CD1c-positive myeloid dendritic cell (primary cell): ENCODE data around the gene C3orf20.
"Not testable (repeated sequence)": the region's sequence is repeated elsewhere in the genome, so short reads cannot be mapped to it uniquely, and the experiment has no call there.

Source experiments
- DNase-seq: peaks from one replicate; pipeline ENCODE4 v3.0.0-alpha.2; 2016; ENCODE audit errors: extremely low spot score

C3orf20 gene

DNA sequence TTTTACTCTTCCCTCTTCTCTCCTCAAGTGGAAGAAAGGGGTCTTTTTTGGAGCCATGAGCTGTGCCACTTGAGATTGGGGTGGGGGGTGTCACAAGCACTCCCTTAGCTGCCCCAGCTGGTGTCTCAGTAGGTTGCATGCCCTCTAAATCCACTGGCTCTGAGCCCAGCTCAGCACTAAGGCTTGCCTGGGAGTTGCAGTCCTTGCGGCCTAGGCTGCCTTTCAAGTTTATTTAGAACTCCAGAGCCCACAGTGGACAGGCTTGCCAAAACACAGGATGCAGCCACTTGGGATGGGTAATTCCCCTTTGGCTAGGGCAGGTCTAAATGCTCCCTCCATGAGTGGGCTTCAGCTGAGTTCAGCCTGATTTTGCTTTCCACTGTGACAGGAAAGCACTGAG lies 24.7 kb downstream of the C3orf20 start:
- no peak for DNase-seq

DNA sequence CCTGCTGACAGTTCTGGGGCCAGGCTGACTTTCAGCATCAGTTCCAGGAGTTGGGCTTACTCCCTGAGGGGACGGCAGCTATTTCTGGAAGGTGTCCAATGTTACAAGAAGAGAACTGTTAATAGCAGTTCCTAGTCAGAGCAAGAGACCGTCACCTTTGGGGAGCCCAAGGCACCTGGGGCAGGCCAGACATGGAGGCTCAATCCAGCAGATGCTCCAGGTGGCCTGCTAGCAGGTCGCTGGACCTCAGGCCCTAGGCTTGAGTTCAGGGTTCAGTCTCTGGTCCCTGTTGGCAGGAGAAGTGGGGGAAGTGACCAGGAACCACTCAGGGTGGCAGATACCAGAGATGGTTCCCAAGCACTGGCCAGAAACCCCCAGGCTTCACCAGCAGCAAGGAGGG lies 25.9 kb downstream of the C3orf20 start:
- no peak for DNase-seq

DNA sequence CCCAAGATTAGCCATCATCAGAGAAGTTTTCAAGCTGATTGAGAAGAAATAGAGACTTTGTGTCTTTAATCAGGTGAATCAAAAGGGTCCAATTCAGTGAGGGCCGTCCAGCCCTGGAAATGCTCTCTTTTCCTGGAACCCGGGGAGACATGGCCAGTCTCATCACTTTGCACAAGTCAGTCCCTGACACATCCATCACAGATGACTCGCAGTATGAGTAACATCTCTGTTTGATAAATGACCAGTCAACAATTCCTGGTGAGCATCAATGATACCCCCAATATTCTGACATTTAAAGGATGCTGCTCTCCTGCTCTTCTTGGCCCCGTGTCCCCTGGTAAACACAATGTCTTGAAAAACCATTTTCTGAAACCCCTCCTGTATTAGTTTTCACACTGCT lies 26.7 kb downstream of the C3orf20 start:
- no peak for DNase-seq

DNA sequence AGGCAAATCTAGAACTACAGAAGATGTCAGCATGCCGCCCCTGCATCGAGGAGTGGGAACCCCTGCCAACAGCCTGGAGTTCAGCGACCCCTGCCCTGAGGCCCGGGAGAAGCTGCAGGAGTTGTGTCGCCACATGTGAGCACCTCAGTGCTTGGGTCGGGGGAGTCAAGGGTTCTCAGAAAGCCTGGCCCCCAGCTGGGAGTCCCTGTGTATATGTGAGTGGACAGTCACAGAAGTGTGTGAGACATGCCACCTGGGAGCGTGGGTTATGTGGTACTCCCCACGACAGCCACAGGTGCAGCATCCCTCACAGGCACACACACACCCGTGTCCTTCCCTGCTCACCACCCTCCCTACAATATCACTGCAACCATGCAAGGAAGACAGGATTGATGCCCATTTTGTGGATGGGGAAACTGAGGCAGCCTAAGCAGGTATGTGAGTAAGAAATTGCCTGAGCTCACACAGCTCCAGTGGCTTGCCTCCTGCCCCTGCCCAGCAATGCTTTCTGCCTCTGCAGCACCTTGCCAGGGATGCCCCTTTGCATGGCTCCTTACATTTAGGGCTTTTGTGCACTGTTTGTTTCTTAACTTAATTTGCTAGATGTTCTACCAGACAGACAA lies 28.3 kb downstream of the C3orf20 start:
- DNase-seq: no peak

DNA sequence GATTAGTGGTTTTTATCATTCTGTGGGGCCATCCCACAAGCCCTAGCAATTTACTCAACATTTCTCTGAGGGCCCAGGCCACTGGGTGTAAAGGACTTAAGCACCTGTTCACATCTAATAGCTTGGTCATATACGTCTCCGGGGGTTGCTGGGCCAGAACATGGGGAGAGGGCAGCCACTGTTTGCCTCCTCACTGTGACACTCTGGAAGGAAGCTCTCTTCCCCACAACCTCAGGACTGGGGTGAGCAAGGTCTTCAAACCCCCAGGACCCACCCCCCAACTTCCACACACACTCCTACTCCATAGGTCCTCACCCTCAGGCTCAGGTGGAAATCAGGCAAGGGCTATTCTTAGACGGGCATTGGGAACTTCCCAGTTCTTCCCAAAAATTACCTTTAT lies 28.9 kb downstream of the C3orf20 start:
- no peak for DNase-seq

DNA sequence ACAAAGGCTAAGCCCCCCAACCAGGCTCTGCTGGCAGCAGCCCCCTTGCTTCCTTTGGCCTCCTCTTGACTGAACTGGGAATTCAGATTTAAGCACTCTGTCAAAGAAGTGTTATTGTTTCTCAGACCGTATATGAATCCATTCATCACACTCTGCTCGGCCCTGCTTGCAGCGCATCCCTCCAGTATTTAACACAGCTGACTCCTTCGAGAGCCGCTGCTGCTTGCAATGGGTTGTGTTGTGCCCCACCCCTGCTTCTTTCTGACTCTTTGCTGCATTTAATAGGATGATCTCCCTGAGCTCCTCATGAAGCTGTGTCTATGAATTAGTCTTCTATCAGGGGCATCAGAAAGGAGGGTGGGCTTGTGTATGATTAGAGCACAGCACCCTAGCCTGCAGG lies 31.2 kb downstream of the C3orf20 start:
- DNase-seq: no peak

DNA sequence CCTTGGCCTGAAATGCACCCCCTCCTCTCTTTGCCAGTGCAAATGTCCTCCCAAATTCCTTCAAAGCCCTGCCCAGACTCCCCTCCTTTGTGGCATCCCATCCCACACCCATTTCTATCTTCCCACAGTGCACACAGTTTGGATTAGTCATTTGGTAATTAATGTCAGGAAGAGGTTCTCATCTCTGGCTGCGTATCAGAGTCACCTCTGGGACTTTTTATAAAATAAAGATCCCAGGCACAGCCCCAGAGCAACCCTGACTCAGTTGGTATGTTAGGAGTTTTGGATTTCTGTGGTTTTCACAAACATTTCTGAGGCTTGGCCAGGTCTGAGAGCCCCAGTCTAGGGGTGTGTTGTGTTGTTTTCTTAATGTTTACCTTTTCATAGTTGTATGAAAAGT lies 41.6 kb downstream of the C3orf20 start:
- no peak for DNase-seq

DNA sequence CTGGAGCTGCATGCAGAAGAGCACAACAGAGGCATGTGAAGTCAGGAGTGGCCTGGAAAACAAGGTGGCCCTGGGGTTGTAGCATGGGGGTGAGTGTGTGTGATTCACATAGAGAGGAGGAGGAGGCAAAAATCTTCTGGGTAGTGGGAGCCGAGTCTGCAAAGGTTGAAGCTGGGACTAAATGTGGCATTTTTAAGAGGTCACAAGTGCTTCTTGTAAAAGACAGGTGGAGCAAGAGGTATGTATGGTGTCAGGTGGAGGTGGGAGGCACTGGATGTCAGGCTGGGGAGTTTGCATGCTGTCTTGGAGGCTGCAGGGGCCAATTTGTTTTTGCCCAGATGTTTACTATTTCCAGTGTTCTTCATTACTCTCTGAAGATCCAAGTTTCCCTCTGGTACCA lies 42.4 kb downstream of the C3orf20 start:
- DNase-seq: no peak

DNA sequence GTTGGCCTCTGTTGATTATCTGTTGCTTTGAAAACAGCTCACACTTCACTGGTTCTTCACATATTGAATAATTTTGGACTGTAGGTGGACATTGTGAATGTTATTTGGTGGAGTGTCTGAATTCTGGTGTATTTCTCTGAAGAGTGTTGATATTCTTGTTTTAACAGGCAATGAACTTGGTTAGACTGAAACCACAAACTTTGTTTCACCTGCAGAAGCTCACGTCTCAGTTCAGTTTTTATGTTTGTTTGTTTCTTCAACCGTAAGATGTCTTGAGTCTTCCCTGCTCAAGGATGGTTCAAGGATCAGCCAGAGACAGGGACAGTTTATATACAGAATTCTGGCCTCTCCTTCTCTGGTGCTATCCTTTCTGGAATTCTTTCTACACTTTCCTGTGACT lies 43.6 kb downstream of the C3orf20 start:
- no peak for DNase-seq

DNA sequence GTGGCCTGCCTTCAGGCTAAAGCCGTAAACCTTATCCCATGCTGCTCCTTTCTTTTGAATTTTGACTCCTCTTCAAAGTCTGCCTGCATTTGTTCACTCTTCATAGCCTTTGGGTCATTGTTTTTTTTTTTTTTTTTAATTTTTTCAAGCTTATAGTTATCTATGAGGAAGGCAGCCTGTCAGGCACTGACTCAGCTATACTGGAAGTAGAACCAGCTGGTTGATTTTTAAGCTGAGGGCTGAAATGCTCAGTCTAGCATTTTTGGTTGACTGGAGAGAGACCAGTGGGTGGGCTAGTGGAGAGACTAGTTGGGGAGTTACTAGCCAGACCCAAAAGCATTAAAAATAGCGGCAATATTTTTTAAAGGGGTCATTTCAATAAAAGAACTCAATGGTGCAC lies 44.1 kb downstream of the C3orf20 start:
- DNase-seq: no peak

DNA sequence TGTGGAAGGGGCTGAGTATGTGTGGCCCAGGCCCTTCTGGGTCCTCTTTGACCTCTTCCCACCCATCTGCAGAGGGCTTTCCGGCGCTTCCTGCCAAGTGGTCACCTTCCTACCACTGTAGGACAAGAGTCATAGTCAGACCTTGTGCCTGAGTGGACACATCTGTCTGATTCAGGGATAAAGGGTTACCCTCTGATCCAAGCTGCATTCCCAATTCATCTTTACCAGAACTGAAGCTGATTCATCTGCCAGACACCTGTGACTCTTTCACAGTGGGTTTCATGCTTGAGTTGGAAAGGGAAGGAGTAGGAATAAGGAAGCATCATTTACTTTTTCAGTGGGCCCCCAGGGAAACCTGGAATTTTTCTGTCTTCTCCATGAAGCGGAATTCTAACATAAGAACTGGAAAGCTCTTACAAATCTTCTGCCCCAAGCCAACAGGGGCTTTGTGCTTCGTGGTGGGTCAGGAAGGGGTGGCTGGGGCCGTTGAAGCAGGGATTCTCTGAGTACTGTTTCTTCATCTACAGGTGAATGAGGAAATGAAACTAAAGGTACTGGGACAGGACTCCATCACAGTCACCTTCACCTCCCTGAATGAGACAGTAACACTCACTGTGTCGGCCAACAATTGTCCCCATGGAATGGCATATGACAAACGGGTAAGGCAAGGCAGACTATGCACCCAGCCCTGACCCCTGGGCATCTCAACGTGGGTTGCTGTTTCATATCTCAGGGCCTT lies 46.4 kb downstream of the C3orf20 start:
- no peak for DNase-seq

DNA sequence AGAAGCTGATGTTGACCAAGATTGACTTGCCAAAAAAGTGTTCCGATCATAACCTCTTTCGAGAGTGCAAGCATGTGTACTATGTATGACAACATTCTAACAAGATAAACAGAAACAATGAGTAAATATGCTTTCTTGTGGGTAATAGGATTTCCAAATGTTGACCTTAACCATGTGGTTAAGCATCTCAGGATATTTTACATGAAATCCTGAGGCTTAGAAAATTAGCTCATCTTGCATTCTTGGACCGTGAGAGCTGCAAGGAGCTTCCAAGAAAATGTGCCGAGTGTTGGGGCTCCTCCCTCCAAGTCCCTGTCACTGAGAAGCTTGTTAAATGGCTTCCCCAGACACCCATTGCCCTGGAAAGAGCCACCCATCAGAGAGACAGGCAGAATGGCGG lies 50.1 kb downstream of the C3orf20 start:
- no peak for DNase-seq

DNA sequence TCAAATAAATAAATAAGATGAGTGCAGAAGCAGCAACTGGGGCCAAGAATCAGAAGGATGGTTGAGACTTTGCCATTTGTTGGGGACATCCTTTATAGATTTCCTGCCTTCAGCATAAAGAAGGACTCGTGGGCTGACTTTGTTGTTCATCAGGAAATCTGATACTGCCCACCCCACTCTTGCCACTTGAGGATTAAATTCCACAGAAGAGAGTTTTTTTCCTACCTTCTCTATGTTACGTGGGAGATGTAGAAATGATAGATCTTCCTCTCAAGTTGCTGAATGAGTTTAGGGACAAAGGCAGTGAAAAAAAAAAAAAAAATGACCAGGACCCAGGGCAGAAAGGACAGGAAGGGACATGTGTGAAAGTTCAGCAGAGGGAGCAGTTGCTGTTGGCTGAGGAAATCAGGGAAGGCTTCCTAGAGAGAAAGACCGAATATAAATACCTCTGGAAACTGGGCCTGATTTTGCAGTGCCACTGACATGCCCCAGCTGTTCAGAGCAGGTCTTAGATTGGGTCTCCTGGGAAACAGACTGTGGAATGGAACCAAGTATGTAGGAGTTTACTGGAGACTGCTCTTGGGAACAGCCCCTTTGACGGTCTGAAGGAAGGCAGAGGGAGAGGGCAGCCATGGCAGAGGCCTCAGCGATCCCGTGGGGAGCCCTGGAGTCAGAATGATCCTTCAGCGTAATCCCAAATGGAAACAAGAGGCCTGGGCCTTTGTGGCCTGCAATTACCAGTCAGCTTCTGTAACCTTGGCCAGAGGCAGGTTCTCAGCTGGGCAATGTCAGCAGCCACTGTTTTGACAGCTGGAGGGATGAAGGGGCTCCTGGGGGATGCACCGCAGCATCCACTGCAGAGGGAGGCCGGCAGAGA lies 50.9 kb downstream of the C3orf20 start:
- DNase-seq: no peak

DNA sequence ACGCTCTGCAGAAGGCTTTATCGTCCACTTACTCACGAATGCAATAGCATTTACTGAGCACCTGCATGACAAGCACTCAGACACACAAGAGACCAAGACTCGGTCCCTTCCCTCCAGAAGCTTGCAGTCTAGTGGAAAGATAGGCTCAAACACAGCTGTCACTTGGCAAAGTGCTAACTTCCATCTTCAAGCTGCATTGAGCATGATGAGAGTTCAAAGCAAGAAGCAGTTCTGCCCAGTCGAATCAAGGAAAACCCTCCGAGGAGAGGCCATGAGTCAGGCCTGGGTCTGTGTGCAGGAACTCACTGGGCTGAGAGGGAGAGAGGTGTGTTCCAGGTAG lies 51.5 kb downstream of the C3orf20 start:
- no peak for DNase-seq

DNA sequence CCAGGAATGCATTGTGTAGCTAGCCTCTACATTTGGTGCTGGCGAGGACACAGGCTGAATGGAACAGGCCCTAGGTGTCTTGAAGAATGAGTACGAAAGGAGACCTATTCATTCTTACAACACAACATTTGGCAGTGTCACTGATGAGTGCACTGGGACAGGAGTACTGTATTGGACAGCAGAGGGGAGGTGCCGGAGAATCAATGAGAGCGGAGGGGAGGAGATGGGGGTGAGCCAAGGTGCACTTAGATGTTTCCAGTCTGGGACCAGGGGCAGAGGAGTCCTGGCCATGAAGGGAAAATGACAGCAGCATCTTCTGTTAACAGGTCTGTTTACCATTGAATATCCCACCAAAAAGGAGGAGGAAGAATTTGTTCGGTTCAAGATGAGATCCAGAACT lies 53.2 kb downstream of the C3orf20 start:
- no peak for DNase-seq

DNA sequence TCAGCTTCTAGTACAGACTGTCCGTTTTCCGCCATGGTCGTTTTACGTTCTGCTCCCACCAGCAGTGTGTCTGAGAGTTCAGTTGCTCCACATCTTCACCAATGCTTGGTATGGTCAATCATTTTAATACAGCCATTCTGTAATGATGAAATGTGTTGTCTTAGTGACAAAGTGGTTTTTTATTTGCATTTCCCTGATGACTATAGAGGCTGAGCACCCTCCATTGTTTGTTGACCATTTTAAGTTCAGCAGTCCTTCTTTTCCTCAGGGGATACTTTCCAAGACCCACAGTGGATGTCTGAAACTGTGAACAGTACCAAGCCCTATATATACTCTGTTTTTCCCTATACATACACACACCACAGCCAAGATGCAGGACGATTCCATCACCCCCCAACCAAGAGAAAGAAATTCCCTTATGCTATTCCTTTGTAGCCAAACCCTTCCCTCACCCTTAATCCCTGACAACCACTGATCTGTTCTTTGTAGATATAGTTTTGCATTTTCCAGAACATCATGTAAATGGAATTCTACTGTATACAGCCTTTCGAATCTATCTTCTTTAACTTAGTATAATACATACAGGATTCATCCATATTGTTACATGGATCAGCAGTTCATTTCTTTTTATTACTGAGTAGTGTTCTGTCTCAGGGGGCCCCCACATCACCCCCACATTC lies 55.9 kb downstream of the C3orf20 start:
- DNase-seq: no peak

DNA sequence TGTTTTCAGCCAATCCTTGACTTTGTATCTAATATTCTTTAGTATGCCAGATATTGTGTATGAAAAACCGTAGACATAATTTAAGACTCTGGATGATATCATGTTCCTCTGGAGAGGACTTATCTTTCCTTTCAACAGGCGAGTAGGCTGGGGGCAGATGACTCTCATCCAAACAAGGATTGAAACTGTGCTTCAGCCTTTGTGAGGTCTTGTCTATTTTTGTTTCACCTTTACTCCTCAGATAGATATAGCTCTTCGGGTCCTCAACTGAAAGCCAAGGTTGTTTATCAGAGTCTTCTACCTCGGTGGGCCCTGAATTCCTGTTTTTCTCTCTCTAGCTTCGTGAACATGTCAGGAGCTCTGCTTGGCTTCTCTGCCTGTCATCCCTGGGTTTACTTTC lies 66.0 kb downstream of the C3orf20 start:
- no peak for DNase-seq

DNA sequence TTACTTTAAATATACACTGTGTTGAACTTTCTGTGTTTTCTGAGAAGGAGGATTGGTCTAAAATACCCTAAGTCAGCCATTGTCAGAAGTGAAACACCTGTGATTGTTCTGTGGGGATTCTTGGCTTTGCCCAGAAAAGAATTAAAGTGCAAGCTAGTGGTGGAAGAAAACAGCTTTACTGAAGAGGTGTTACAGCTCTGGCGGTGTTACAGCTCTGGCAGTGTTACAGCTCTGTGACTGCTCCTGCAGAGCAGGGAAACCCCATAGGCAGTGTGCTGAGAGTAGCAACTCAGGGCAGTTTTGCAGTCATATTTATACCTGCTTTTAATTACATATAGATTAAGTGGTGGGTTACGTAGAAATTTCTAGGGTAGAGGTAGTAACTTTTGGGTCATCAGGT lies 66.6 kb downstream of the C3orf20 start:
- DNase-seq: no peak

DNA sequence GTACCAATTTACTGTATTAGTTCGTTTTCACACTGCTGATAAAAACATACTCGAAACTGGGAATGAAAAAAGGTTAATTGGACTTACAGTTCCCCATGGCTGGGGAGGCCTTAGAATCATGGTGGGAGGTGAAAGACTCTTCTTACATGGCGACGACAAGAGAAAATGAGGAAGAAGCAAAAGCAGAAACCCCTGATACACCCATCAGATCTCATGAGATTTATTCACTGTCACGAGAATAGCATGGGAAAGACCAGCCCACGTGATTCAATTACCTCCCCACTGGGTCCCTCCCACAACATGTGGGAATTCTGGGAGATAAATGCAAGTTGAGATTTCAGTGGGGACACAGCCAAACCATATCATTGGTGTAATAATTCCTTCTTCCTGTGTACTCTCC lies 69.6 kb downstream of the C3orf20 start:
- no peak for DNase-seq

DNA sequence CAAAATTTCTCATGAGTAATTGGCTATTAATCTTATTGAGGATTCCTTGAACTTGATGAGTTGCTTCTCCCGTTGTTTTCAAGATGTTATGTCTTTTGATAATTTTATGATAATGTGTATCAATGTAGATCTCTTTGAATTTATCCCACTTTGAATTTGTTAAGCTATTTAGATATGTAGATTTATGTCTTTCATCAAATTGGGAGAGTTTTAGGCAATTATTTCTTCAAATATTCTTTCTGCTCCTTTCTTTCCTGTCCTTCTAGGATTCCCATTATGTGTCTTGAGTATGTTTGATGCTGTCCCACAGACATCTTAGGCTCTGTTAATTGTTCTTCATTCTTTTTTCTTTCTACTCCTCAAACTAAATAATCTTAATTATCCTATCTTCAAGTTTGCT lies 75.7 kb downstream of the C3orf20 start:
- no peak for DNase-seq

DNA sequence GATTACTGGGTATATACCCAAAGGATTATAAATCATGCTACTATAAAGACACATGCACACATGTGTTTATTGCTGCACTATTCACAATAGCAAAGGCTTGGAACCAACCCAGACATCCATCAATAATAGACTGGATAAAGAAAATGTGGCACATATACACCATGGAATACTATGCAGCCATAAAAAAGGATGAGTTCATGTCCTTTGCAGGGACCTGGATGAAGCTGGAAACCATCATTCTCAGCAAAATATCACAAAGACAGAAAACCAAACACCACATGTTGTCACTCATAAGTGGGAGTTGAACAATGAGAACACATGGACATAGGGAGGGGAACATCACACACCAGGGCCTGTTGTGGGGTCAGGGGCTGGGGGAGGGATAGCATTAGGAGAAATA lies 78.0 kb downstream of the C3orf20 start:
- DNase-seq: not testable (repeated sequence)

DNA sequence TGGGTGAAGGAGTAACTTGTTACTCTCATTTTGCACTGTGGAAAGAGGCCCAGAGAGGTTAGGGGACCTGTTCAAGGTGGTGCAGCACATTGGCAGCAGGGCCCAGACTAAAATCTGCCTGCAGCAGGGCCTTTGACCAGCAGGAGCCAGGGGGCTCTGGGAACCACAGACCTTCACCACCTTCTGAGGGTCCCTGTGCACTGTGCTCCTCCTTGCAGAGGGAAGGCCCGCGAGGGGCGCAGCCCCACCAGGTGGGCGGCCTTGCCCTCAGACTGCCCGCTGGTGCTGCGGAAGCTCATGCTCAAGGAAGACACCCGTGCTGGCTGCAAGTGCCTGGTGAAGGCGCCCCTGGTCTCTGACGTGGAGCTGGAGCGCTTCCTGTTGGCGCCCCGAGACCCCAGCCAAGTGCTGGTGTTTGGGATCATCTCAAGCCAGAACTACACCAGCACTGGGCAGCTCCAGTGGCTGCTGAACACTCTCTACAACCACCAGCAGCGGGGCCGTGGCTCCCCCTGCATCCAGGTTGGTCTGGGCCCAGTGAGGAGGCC lies 82.3 kb downstream of the C3orf20 start:
- no peak for DNase-seq
